ENCODE data around the gene SERGEF. TPM values are rescaled to one million over a fixed set of nuclear protein-coding genes. Genes with fewer than 3 reads are reported as not detected.

The SERGEF gene
- total RNA-seq, 1 donor from 2014 or later, result 39.5 TPM

- intact Hi-C loops (cut with micrococcal nuclease), result no loop called here
- no peak overlapping the region for H3K27ac Mint-ChIP-seq
- no peaks in the 10 kb centered on the region for H3K36me3 Mint-ChIP-seq (ENCODE audit: low read depth)
- no peaks in the 10 kb centered on the region for H3K9me3 Mint-ChIP-seq
- no peaks in the 10 kb centered on the region for H3K27me3 Mint-ChIP-seq (ENCODE audit: low read depth)
- no peak overlapping the region for H3K4me3 Mint-ChIP-seq (ENCODE audit: low read depth)
- DNase-seq (ENCODE audit: low spot score), result no peak
- H3K4me1 Mint-ChIP-seq (ENCODE audit: low read depth), result no peaks in the 10 kb centered on the region
Observed at GRCh38 chr11:17770048-17770652, 242.7 kb downstream of the SERGEF start.

GRCh38 chr11:17769218-17769617 lies 243.6 kb downstream of the SERGEF start:
- DNase-seq (ENCODE audit: low spot score), result no peak
- H3K4me1 Mint-ChIP-seq (ENCODE audit: low read depth), result no peaks in the 10 kb centered on the region
- no peaks in the 10 kb centered on the region for H3K36me3 Mint-ChIP-seq (ENCODE audit: low read depth)
- intact Hi-C loops (cut with micrococcal nuclease), result no loop called here
- no peak overlapping the region for H3K4me3 Mint-ChIP-seq (ENCODE audit: low read depth)
- no peak overlapping the region for H3K27ac Mint-ChIP-seq
- H3K9me3 Mint-ChIP-seq, result no peaks in the 10 kb centered on the region
- H3K27me3 Mint-ChIP-seq (ENCODE audit: low read depth), result no peaks in the 10 kb centered on the region

GRCh38 chr11:17768547-17768946 lies 244.3 kb downstream of the SERGEF start:
- intact Hi-C loops (cut with micrococcal nuclease), result no loop called here
- H3K9me3 Mint-ChIP-seq, result no peaks in the 10 kb centered on the region
- H3K27me3 Mint-ChIP-seq (ENCODE audit: low read depth), result no peaks in the 10 kb centered on the region
- no peak overlapping the region for H3K27ac Mint-ChIP-seq
- H3K36me3 Mint-ChIP-seq (ENCODE audit: low read depth), result no peaks in the 10 kb centered on the region
- no peak for DNase-seq (ENCODE audit: low spot score)
- no peaks in the 10 kb centered on the region for H3K4me1 Mint-ChIP-seq (ENCODE audit: low read depth)
- H3K4me3 Mint-ChIP-seq (ENCODE audit: low read depth), result no peak overlapping the region

GRCh38 chr11:17767914-17768313 lies 244.9 kb downstream of the SERGEF start:
- DNase-seq (ENCODE audit: low spot score), result no peak
- no peaks in the 10 kb centered on the region for H3K9me3 Mint-ChIP-seq
- intact Hi-C loops (cut with micrococcal nuclease), result no loop called here

GRCh38 chr11:17767301-17767885 lies 245.5 kb downstream of the SERGEF start:
- Mint-ChIP-seq H3K9me3 (no peaks in the 10 kb centered on the region), H3K4me1 (ENCODE audit: low read depth) (no peaks in the 10 kb centered on the region), H3K27ac (no peak overlapping the region), H3K36me3 (ENCODE audit: low read depth) (no peaks in the 10 kb centered on the region), H3K27me3 (ENCODE audit: low read depth) (no peaks in the 10 kb centered on the region), H3K4me3 (ENCODE audit: low read depth) (no peak overlapping the region)
- no peak for DNase-seq (ENCODE audit: low spot score)
- intact Hi-C loops (cut with micrococcal nuclease), result no loop called here

More at GRCh38 chr11:17767914-17768313, 244.9 kb downstream of the SERGEF start:
- H3K36me3 Mint-ChIP-seq (ENCODE audit: low read depth), result no peaks in the 10 kb centered on the region
- no peak overlapping the region for H3K27ac Mint-ChIP-seq
- no peaks in the 10 kb centered on the region for H3K4me1 Mint-ChIP-seq (ENCODE audit: low read depth)
- H3K27me3 Mint-ChIP-seq (ENCODE audit: low read depth), result no peaks in the 10 kb centered on the region
- no peak overlapping the region for H3K4me3 Mint-ChIP-seq (ENCODE audit: low read depth)

GRCh38 chr11:17766590-17766989 lies 246.3 kb downstream of the SERGEF start:
- DNase-seq (ENCODE audit: low spot score), result no peak
- Mint-ChIP-seq H3K4me1 (ENCODE audit: low read depth) (no peaks in the 10 kb centered on the region), H3K4me3 (ENCODE audit: low read depth) (no peak overlapping the region), H3K36me3 (ENCODE audit: low read depth) (no peaks in the 10 kb centered on the region), H3K27ac (no peak overlapping the region), H3K27me3 (ENCODE audit: low read depth) (no peaks in the 10 kb centered on the region), H3K9me3 (no peaks in the 10 kb centered on the region)
- intact Hi-C loops (cut with micrococcal nuclease), result no loop called here

- DNase-seq (ENCODE audit: low spot score), result no peak
- Mint-ChIP-seq H3K27ac (no peak overlapping the region), H3K9me3 (no peaks in the 10 kb centered on the region), H3K27me3 (ENCODE audit: low read depth) (no peaks in the 10 kb centered on the region), H3K36me3 (ENCODE audit: low read depth) (no peaks in the 10 kb centered on the region), H3K4me1 (ENCODE audit: low read depth) (no peaks in the 10 kb centered on the region), H3K4me3 (ENCODE audit: low read depth) (no peak overlapping the region)
- intact Hi-C loops (cut with micrococcal nuclease), result no loop called here
Observed at GRCh38 chr11:17766073-17766359, 246.8 kb downstream of the SERGEF start.

- no peak for DNase-seq (ENCODE audit: low spot score)
- H3K9me3 Mint-ChIP-seq, result no peaks in the 10 kb centered on the region
- H3K27ac Mint-ChIP-seq, result no peak overlapping the region
- H3K4me3 Mint-ChIP-seq (ENCODE audit: low read depth), result no peak overlapping the region
- no peaks in the 10 kb centered on the region for H3K27me3 Mint-ChIP-seq (ENCODE audit: low read depth)
- intact Hi-C loops (cut with micrococcal nuclease), result no loop called here
- H3K4me1 Mint-ChIP-seq (ENCODE audit: low read depth), result no peaks in the 10 kb centered on the region
- no peaks in the 10 kb centered on the region for H3K36me3 Mint-ChIP-seq (ENCODE audit: low read depth)
Observed at GRCh38 chr11:17765356-17766072, 247.3 kb downstream of the SERGEF start.

- intact Hi-C loops (cut with micrococcal nuclease), result no loop called here
- DNase-seq (ENCODE audit: low spot score), result no peak
- Mint-ChIP-seq H3K4me3 (ENCODE audit: low read depth) (no peak overlapping the region), H3K27me3 (ENCODE audit: low read depth) (no peaks in the 10 kb centered on the region), H3K4me1 (ENCODE audit: low read depth) (no peaks in the 10 kb centered on the region), H3K27ac (no peak overlapping the region), H3K36me3 (ENCODE audit: low read depth) (no peaks in the 10 kb centered on the region), H3K9me3 (no peaks in the 10 kb centered on the region)
Observed at GRCh38 chr11:17764446-17765218, 248.2 kb downstream of the SERGEF start.

- Mint-ChIP-seq H3K4me1 (ENCODE audit: low read depth) (peaks cover 1% of the 10 kb centered on the region), H3K9me3 (no peaks in the 10 kb centered on the region), H3K27me3 (ENCODE audit: low read depth) (no peaks in the 10 kb centered on the region), H3K27ac (no peak overlapping the region), H3K36me3 (ENCODE audit: low read depth) (no peaks in the 10 kb centered on the region), H3K4me3 (ENCODE audit: low read depth) (no peak overlapping the region)
- no peak for DNase-seq (ENCODE audit: low spot score)
- intact Hi-C loops (cut with micrococcal nuclease), result no loop called here
Observed at GRCh38 chr11:17763703-17764102, 249.1 kb downstream of the SERGEF start.

GRCh38 chr11:17763244-17763643 lies 249.6 kb downstream of the SERGEF start:
- Mint-ChIP-seq H3K4me3 (ENCODE audit: low read depth) (no peak overlapping the region), H3K4me1 (ENCODE audit: low read depth) (peaks cover 1% of the 10 kb centered on the region)

GRCh38 chr11:17762309-17762974 lies 250.4 kb downstream of the SERGEF start:
- no peak overlapping the region for H3K4me3 Mint-ChIP-seq (ENCODE audit: low read depth)
- DNase-seq (ENCODE audit: low spot score), result no peak
- H3K27me3 Mint-ChIP-seq (ENCODE audit: low read depth), result no peaks in the 10 kb centered on the region
- no peaks in the 10 kb centered on the region for H3K9me3 Mint-ChIP-seq
- H3K27ac Mint-ChIP-seq, result no peak overlapping the region
- no peaks in the 10 kb centered on the region for H3K36me3 Mint-ChIP-seq (ENCODE audit: low read depth)
- intact Hi-C loops (cut with micrococcal nuclease), result no loop called here
- peaks cover 1% of the 10 kb centered on the region for H3K4me1 Mint-ChIP-seq (ENCODE audit: low read depth)

More at GRCh38 chr11:17763244-17763643, 249.6 kb downstream of the SERGEF start:
- Mint-ChIP-seq H3K27ac (no peak overlapping the region), H3K27me3 (ENCODE audit: low read depth) (no peaks in the 10 kb centered on the region), H3K36me3 (ENCODE audit: low read depth) (no peaks in the 10 kb centered on the region), H3K9me3 (no peaks in the 10 kb centered on the region)
- intact Hi-C loops (cut with micrococcal nuclease), result no loop called here
- no peak for DNase-seq (ENCODE audit: low spot score)
